OCI-LY7 (cell line): ENCODE results near the gene CAB39.
A peak's percentile ranks its signal among the peaks of the same experiment; 100 is the strongest.

Source experiments
- CTCF ChIP-seq: fragments of 200-600 bp; sonication (generic); conservative IDR thresholded peaks from 2 replicates; pipeline ENCODE4 v1.5.1; 2014; ENCODE audit warnings: mild to moderate bottlenecking, antibody characterized with exemption, low read length, moderate library complexity, mixed read lengths
- EZH2phosphoT487 ChIP-seq: fragments of 200-600 bp; sonication (generic); IDR thresholded peaks from 2 replicates; pipeline ENCODE4 v1.6.1; 2018; ENCODE audit warnings: low read depth, borderline replicate concordance, mild to moderate bottlenecking, mixed run types, antibody characterized with exemption, low read length, moderate library complexity, mixed read lengths

DNA sequence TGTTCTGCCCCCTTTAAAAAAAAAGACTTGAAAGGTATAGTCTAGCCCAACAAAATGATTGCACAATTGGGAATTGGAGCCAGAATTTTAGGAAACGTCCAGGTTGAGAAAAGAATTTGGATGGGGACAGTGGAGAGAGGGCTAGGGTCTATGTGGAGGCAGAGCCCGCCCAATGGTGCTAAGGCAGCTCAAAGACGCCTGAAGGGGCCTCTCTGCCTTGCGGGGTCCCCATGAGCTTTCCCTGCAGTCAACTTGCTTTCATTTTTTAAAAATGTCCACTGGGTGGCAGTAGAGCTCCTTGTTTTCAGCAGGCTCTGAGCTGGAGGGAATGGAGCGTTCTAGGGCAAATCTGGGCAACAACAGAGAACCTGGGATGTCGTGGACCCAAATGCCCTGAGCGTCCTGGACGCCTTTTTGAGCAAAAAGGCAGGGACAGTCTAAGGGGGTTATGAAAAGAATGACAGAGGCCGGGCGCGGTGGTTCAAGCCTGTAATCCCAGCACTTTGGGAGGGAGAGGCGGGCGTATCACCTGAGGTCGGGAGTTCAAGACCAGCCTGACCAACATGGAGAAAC lies 111.8 kb downstream of the CAB39 start:
- TF ChIP-seq CTCF (peak; percentile 80), EZH2phosphoT487 (no peak)
